GM12878 (cell line): ENCODE measurements around the gene SVIL. TPM values are rescaled to one million over a fixed set of nuclear protein-coding genes. Genes with fewer than 3 reads are reported as not detected.

Source experiments
- ATAC-seq: fragments of 200-7000 bp; cut with Tn5 transposase; 3 replicates; pipeline ENCODE4 v1.9.1; 2020; ENCODE audit warnings: mild to moderate bottlenecking, moderate library complexity
- BruUV-seq: library from RNA; stranded (reverse); fragments of 400-500 nt; replicated peaks from 2 replicates; lab custom pipeline; 2021; lab: Mats Ljungman, UMichigan
- CTCF ChIA-PET: fragments of 300-600 bp; sonication (Branson Sonifier 250); formaldehyde crosslinking; extraction: SDS; loops from one replicate; lab custom pipeline; 2021; ENCODE audit warnings: inconsistent platforms; lab: Yijun Ruan, JAX
- POLR2A ChIA-PET: fragments of 350-600 bp; formaldehyde crosslinking; extraction: SDS; loops from one replicate; lab custom pipeline; 2021; ENCODE audit warnings: inconsistent platforms; lab: Charles Lee
- RAD21 ChIA-PET: fragments of 300-600 bp; sonication (Branson Sonifier 250); formaldehyde crosslinking; loops from one replicate; lab custom pipeline; 2023; ENCODE audit warnings: antibody characterized with exemption; ENCODE audit not compliant: unreplicated experiment; lab: Charles Lee
- SMC1A ChIA-PET: fragments of 300-600 bp; sonication (Branson Sonifier 250); formaldehyde crosslinking; loops from one replicate; lab custom pipeline; 2023; ENCODE audit not compliant: unreplicated experiment, uncharacterized antibody; lab: Charles Lee
- DNase-seq: peaks from one replicate; pipeline ENCODE4 v3.0.0-alpha.2; 2011; ENCODE audit warnings: low read depth, low spot score
- FAIRE-seq: peaks from 3 replicates; lab custom pipeline; 2011; peaks lifted over from hg19 to GRCh38; lab: Jason Lieb, UNC
- H2AFZ ChIP-seq: 2 replicates; pipeline ENCODE4 v1.6.0; 2011; ENCODE audit warnings: low read depth, low read length, control low read depth; ENCODE audit not compliant: control insufficient read depth
- H3K27ac ChIP-seq: 2 replicates; pipeline ENCODE4 v1.5.1; 2011; ENCODE audit warnings: control low read depth; ENCODE audit not compliant: control insufficient read depth, insufficient read depth
- H3K27me3 ChIP-seq, 2 experiments: replicated peaks in 1 of 2; 2 replicates each; pipeline versions ENCODE4 v1.6.0 to v1.6.1; 2011; ENCODE audit warnings: low read length in 1 of 2; ENCODE audit not compliant: control insufficient read depth in 2 of 2, insufficient read depth in 2 of 2
- H3K36me3 ChIP-seq, 2 experiments: 2 replicates each; pipeline ENCODE4 v1.5.1; 2011; ENCODE audit warnings: low read length in 1 of 2; ENCODE audit not compliant: control insufficient read depth in 2 of 2, insufficient read depth in 2 of 2
- H3K4me1 ChIP-seq: 2 replicates; pipeline ENCODE4 v1.6.1; 2011; ENCODE audit warnings: mild to moderate bottlenecking, low read length, moderate library complexity, mixed read lengths; ENCODE audit not compliant: control insufficient read depth, insufficient read depth
- H3K4me2 ChIP-seq: 2 replicates; pipeline ENCODE4 v1.6.0; 2011; ENCODE audit warnings: control low read depth; ENCODE audit not compliant: control insufficient read depth, insufficient read depth
- H3K4me3 ChIP-seq: fragments of 200-600 bp; sonication (generic); 2 replicates; pipeline ENCODE4 v1.5.1; 2016
- H3K79me2 ChIP-seq: 2 replicates; pipeline ENCODE4 v1.6.0; 2011; ENCODE audit warnings: low read length; ENCODE audit not compliant: control insufficient read depth, insufficient read depth
- H3K9ac ChIP-seq: 2 replicates; pipeline ENCODE4 v1.8.0; 2011; ENCODE audit warnings: low read length, control low read depth, mixed read lengths; ENCODE audit not compliant: control insufficient read depth, insufficient read depth
- H3K9me3 ChIP-seq: replicated peaks from 3 replicates; pipeline ENCODE4 v1.5.1; 2011; ENCODE audit warnings: mild to moderate bottlenecking, low read length; ENCODE audit not compliant: control insufficient read depth, insufficient read depth
- H4K20me1 ChIP-seq: 2 replicates; pipeline ENCODE4 v1.6.0; 2011; ENCODE audit not compliant: control insufficient read depth, insufficient read depth
- CBFB ChIP-seq: IDR thresholded peaks from 2 replicates; pipeline ENCODE4 v1.6.1; 2016; ENCODE audit warnings: antibody characterized with exemption, low read depth
- HDGF ChIP-seq: fragments of 450-650 bp; IDR thresholded peaks from 2 replicates; pipeline ENCODE4 v1.6.1; 2016; ENCODE audit warnings: antibody characterized with exemption
- NFXL1 ChIP-seq: fragments of 450-650 bp; IDR thresholded peaks from 2 replicates; pipeline ENCODE4 v1.6.1; 2017; ENCODE audit warnings: antibody characterized with exemption, mild to moderate bottlenecking, borderline replicate concordance
- NR2C2 ChIP-seq: IDR thresholded peaks from 2 replicates; pipeline ENCODE4 v1.6.1; 2011; ENCODE audit warnings: borderline replicate concordance, low read depth; ENCODE audit not compliant: control insufficient read depth, insufficient read length
- RELA ChIP-seq: fragments of 450-650 bp; IDR thresholded peaks from 2 replicates; pipeline ENCODE4 v1.8.0; 2014; ENCODE audit warnings: borderline replicate concordance; ENCODE audit not compliant: partially characterized antibody
- YBX1 ChIP-seq: fragments of 450-650 bp; IDR thresholded peaks from 2 replicates; pipeline ENCODE4 v1.6.1; 2016; ENCODE audit warnings: antibody characterized with exemption
- WGBS: methylation state at CpG from one replicate; pipeline ENCODE4 v1.1.6; 2016; ENCODE audit warnings: low lambda C conversion rate; ENCODE audit not compliant: insufficient replicate concordance, insufficient coverage; ENCODE audit errors: missing lambda C conversion rate; 5-methylcytosine and 5-hydroxymethylcytosine counted together
- in situ Hi-C: fragments of 300-500 bp; cut with MboI; formaldehyde crosslinking; loops from 9 replicates; pipeline ENCODE4 v1.14.3; 2018; ENCODE audit warnings: mixed read lengths
- intact Hi-C: fragments of 100-400 bp; cut with micrococcal nuclease; formaldehyde crosslinking; loops from one replicate; pipeline ENCODE4 v1.14.2; 2022; ENCODE audit not compliant: unreplicated experiment
- polyA plus RNA-seq, 11 experiments: library from polyadenylated mRNA; depleted of rRNA in 4 of 11; unstranded in 6 of 11; stranded (reverse) in 5 of 11; fragments of >200 nt; fragmentation: Nextera tagmentation in 4 of 11; fragmentation: Illumina TruSeq in 1 of 11; extraction: Ambion mirVana in 4 of 11; extraction: Trizol in 1 of 11; gene quantifications; 1 replicate in 1 of 11; 2 replicates in 10 of 11; pipeline versions ENCODE4 v1.2.1 to v1.2.3, GENCODE V29; 2011 to 2016; ENCODE audit warnings: inconsistent platforms in 2 of 11, missing spikeins in 2 of 11, low read depth in 1 of 11
- total RNA-seq, 4 experiments: library from RNA; depleted of rRNA in 3 of 4; stranded (reverse); fragments of >200 nt in 3 of 4; fragmentation: Illumina TruSeq in 1 of 4; extraction: Trizol in 1 of 4; gene quantifications; 2 replicates each; pipeline versions ENCODE4 v1.2.1 to v1.2.3, GENCODE V29; 2013 to 2021
- TF ChIP-seq, protein P1 (sequence below): fragments of 450-650 bp; IDR thresholded peaks from 2 replicates; pipeline ENCODE4 v1.6.1; 2017; ENCODE audit warnings: low read depth, mild to moderate bottlenecking, moderate library complexity
- TF ChIP-seq, protein P2 (sequence below): fragments of 450-650 bp; IDR thresholded peaks from 2 replicates; pipeline ENCODE4 v1.6.1; 2014; ENCODE audit warnings: mild to moderate bottlenecking
- TF ChIP-seq, protein P3 (sequence below): IDR thresholded peaks from 2 replicates; pipeline ENCODE4 v1.6.1; 2012; ENCODE audit warnings: low read depth, low read length, improper control_type of control experiment

Gene SVIL
- total and polyA plus RNA-seq, 10 of the 15 experiments (the other 5 are each of a cell fraction or from before 2014, with no cell fraction given) = 0.22 to 1.9 (median 0.87) TPM

DNA sequence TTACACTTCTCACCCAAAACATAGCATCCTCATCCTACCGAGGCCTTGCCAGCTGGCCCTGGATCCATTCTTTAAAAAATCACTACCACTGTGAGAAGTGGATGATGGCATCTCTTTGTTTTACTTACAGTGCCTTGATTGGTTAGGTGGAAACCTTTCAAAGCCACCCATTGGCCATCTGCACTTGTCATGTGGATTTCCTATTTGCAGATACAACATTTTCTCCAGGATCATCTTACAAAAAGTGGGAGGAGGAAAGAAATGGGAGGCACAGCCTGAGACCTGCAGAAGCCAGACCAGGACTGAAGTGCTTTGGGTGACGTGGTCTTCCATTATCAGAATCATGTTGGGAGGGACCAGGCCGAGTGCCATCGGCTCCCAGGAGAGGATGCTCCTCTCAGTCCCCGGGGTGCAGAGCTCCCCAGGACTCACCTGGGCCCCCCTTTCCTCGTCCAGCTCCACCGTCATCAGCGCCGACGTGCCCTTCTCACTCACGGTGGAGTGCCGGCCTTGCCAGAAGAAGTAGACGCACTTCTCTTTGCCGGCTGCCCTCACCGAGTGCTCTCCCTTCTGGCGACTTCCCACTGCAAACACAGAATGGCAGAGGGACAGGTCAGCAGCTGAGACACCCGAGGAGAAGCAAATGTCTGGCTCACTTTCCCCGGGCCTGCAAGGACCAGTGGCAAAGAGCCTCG lies 161.2 kb downstream of the SVIL start:
- POLR2A ChIA-PET = no interaction called here
- no TSS peak for BruUV-seq
- H3K79me2 ChIP-seq = no peaks in the 10 kb centered on the region
- no peak overlapping the region for H3K27ac ChIP-seq
- H3K27me3 ChIP-seq = no peaks in the 10 kb centered on the region
- no peak overlapping the region for H3K4me3 ChIP-seq
- TF ChIP-seq RELA (no peak), HDGF (no peak), YBX1 (no peak), NR2C2 (no peak), NFXL1 (no peak), CBFB (no peak)
- TF ChIP-seq, protein P1, sequence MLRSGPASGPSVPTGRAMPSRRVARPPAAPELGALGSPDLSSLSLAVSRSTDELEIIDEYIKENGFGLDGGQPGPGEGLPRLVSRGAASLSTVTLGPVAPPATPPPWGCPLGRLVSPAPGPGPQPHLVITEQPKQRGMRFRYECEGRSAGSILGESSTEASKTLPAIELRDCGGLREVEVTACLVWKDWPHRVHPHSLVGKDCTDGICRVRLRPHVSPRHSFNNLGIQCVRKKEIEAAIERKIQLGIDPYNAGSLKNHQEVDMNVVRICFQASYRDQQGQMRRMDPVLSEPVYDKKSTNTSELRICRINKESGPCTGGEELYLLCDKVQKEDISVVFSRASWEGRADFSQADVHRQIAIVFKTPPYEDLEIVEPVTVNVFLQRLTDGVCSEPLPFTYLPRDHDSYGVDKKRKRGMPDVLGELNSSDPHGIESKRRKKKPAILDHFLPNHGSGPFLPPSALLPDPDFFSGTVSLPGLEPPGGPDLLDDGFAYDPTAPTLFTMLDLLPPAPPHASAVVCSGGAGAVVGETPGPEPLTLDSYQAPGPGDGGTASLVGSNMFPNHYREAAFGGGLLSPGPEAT = no peak
- TF ChIP-seq, protein P2, sequence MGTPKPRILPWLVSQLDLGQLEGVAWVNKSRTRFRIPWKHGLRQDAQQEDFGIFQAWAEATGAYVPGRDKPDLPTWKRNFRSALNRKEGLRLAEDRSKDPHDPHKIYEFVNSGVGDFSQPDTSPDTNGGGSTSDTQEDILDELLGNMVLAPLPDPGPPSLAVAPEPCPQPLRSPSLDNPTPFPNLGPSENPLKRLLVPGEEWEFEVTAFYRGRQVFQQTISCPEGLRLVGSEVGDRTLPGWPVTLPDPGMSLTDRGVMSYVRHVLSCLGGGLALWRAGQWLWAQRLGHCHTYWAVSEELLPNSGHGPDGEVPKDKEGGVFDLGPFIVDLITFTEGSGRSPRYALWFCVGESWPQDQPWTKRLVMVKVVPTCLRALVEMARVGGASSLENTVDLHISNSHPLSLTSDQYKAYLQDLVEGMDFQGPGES = no peak
- TF ChIP-seq, protein P3, sequence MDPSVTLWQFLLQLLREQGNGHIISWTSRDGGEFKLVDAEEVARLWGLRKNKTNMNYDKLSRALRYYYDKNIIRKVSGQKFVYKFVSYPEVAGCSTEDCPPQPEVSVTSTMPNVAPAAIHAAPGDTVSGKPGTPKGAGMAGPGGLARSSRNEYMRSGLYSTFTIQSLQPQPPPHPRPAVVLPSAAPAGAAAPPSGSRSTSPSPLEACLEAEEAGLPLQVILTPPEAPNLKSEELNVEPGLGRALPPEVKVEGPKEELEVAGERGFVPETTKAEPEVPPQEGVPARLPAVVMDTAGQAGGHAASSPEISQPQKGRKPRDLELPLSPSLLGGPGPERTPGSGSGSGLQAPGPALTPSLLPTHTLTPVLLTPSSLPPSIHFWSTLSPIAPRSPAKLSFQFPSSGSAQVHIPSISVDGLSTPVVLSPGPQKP = no peak
- CTCF ChIA-PET = no interaction called here
- no peaks in the 10 kb centered on the region for H4K20me1 ChIP-seq
- H3K36me3 ChIP-seq = peaks cover 0 to 2% of the 10 kb centered on the region in 2 experiments; a peak in 2 of 4 replicates
- intact Hi-C loops = no loop called here
- RAD21 ChIA-PET = no interaction called here
- 68% methylated on average over 19 of the region's 19 CpGs for WGBS
- H3K4me1 ChIP-seq = no peaks in the 10 kb centered on the region
- no peaks in the 10 kb centered on the region for H3K9me3 ChIP-seq
- FAIRE-seq (no peak), DNase-seq (no peak), ATAC-seq (no peak)
- in situ Hi-C loops = no loop called here
- no peak overlapping the region for H2AFZ ChIP-seq
- SMC1A ChIA-PET = interaction anchor here (0.6 kb wide), 1 partner anchor 33 kb away, joined by 3 read pairs; no protein-coding TSS in a partner anchor
- H3K9ac ChIP-seq = no peak overlapping the region
- H3K4me2 ChIP-seq = no peak overlapping the region
